Measurements from ENCODE around the gene PIPOX. TPM values are rescaled to one million over a fixed set of nuclear protein-coding genes. Genes with fewer than 3 reads are reported as not detected.

The PIPOX gene
- total RNA-seq, 1 donor from 2014 or later = 3.7 TPM

DNA sequence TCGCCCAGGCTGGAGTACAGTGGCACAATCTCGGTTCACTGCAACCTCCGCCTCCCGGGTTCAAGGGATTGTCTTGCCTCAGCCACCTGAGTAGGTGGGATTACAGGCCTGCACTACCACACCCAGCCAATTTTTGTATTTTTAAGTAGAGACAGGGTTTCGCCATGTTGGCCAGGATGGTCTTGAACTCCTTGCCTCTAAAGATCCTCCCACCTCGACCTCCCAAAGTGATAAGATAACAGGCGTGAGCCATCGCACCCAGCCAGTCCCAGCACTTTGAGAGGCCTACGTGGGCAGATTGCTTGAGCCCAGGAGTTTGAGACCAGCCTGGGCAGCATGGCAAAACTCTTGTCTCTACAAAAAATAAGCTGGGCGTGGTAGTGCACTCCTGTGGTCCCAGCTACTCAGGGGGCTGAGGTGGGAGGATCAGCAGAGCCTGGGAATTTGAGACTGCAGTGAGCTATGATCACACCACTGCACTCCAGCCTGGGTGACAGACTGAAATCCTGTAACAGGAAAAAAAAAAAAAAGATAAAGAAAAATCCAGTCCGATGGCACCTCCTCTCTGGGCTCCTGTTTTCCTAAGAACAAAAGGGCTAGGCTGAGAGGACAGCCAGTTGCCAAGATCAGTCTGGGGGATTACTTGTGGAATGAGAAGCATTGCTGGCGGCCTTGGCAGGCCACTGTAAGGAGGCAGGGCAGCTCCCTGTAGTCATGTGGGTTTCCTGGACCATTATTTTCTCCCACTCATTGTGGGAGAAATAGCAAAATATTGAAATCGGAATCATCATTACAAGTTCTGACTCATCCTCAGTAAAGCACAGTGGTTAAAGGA is 3.0 kb upstream of the PIPOX start:
- Mint-ChIP-seq H3K27ac (peak overlapping the region; percentile 10), H3K4me1 (peaks cover 49% of the 10 kb centered on the region), H3K27me3 (ENCODE audit: insufficient read depth, low read depth) (peaks cover 32% of the 10 kb centered on the region), H3K4me3 (no peak overlapping the region), H3K9me3 (peaks cover 11% of the 10 kb centered on the region), H3K36me3 (peaks cover 3% of the 10 kb centered on the region)
- Histone ChIP-seq H3K79me2 (ENCODE audit: low read depth) (no peaks in the 10 kb centered on the region), H3K4me3 (no peak overlapping the region), H3K4me1 (peaks cover 59% of the 10 kb centered on the region), H3K27ac (no peak overlapping the region), H2AFZ (replicated peaks) (no peak overlapping the region), H4K20me1 (ENCODE audit: low read depth) (no peaks in the 10 kb centered on the region), H3K36me3 (no peaks in the 10 kb centered on the region), H3F3A (ENCODE audit: low read depth) (peaks cover 78% of the 10 kb centered on the region), H3K9me3 (ENCODE audit: low read depth) (no peaks in the 10 kb centered on the region), H3K27me3 (no peaks in the 10 kb centered on the region), H3K9ac (no peak overlapping the region), H3K4me2 (peak overlapping the region; percentile 34)
- TF ChIP-seq, protein P1, sequence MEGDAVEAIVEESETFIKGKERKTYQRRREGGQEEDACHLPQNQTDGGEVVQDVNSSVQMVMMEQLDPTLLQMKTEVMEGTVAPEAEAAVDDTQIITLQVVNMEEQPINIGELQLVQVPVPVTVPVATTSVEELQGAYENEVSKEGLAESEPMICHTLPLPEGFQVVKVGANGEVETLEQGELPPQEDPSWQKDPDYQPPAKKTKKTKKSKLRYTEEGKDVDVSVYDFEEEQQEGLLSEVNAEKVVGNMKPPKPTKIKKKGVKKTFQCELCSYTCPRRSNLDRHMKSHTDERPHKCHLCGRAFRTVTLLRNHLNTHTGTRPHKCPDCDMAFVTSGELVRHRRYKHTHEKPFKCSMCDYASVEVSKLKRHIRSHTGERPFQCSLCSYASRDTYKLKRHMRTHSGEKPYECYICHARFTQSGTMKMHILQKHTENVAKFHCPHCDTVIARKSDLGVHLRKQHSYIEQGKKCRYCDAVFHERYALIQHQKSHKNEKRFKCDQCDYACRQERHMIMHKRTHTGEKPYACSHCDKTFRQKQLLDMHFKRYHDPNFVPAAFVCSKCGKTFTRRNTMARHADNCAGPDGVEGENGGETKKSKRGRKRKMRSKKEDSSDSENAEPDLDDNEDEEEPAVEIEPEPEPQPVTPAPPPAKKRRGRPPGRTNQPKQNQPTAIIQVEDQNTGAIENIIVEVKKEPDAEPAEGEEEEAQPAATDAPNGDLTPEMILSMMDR (IDR thresholded peaks at IDR 0.05) = no peak
- TF ChIP-seq EZH2 (IDR thresholded peaks at IDR 0.05) (no peak), EZH2phosphoT487 (IDR thresholded peaks at IDR 0.05) (no peak)
- DNase-seq (ENCODE audit: low spot score) = peak; percentile 70

DNA sequence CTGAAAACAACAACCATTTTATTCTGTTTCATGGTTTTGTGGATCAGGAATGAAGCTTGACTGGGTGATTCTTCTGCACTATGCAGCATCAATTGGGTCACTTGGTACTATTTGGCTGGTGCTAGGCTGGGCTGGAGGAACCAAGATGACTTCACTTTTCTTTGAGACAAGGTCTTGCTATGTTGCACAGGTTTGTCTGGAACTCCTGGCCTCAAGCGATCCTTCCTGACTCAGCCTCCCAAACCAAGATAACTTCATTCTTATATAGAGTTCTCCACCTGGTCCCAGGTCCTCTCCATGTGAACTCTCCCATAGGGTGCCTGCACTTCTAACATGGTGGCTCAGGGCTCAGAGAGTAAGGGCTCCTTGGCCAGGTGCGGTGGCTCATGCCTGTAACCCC is 1.9 kb upstream of the PIPOX start:
- H3K27me3 Mint-ChIP-seq (ENCODE audit: insufficient read depth, low read depth) = peaks cover 33% of the 10 kb centered on the region
- H3K4me3 Mint-ChIP-seq = peak overlapping the region; percentile 41
- H3K27ac ChIP-seq = no peak overlapping the region
- peaks cover 57% of the 10 kb centered on the region for H3K4me1 ChIP-seq
- no peaks in the 10 kb centered on the region for H3K9me3 ChIP-seq (ENCODE audit: low read depth)
- no peaks in the 10 kb centered on the region for H4K20me1 ChIP-seq (ENCODE audit: low read depth)
- DNase-seq (ENCODE audit: low spot score) = no peak
- H3K9ac ChIP-seq = no peak overlapping the region
- H3F3A ChIP-seq (ENCODE audit: low read depth) = peaks cover 74% of the 10 kb centered on the region
- no peak overlapping the region for H3K4me2 ChIP-seq
- H3K4me3 ChIP-seq = no peak overlapping the region
- no peaks in the 10 kb centered on the region for H3K36me3 Mint-ChIP-seq
- TF ChIP-seq EZH2phosphoT487 (IDR thresholded peaks at IDR 0.05) (no peak), EZH2 (IDR thresholded peaks at IDR 0.05) (no peak)
- TF ChIP-seq, protein P1 (IDR thresholded peaks at IDR 0.05) = no peak
- no peaks in the 10 kb centered on the region for H3K27me3 ChIP-seq
- H3K4me1 Mint-ChIP-seq = peaks cover 54% of the 10 kb centered on the region
- no peak overlapping the region for H2AFZ ChIP-seq (replicated peaks)
- H3K27ac Mint-ChIP-seq = no peak overlapping the region
- H3K9me3 Mint-ChIP-seq = peaks cover 5% of the 10 kb centered on the region
- no peaks in the 10 kb centered on the region for H3K36me3 ChIP-seq
- no peaks in the 10 kb centered on the region for H3K79me2 ChIP-seq (ENCODE audit: low read depth)

DNA sequence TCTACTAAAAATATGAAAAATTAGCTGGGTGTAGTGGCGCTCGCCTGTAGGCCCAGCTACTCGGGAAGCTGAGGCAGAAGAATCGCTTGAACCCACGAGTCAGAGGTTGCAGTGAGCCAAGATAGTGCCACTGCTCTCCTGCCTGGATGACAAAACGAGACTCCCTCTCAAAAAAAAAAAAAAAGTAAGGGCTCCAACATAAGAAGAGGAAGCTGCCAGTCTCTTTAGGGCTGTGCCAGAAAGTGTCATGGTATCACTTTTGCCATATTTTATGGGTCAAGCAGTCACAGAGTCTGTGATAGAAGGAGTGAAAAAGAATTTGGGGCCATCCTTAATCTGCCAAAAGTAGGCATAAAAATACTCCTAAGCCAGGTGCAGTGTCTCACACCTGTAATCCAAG is 1.4 kb upstream of the PIPOX start:
- H3K27me3 Mint-ChIP-seq (ENCODE audit: insufficient read depth, low read depth) = peaks cover 34% of the 10 kb centered on the region
- H3K9me3 ChIP-seq (ENCODE audit: low read depth) = no peaks in the 10 kb centered on the region
- no peak for TF ChIP-seq EZH2phosphoT487 (IDR thresholded peaks at IDR 0.05)
- TF ChIP-seq EZH2 (IDR thresholded peaks at IDR 0.05) = no peak
- TF ChIP-seq, protein P1 (IDR thresholded peaks at IDR 0.05) = no peak
- H3K4me3 ChIP-seq = no peak overlapping the region
- H3K9me3 Mint-ChIP-seq = peaks cover 3% of the 10 kb centered on the region
- H3K27ac ChIP-seq = no peak overlapping the region
- no peaks in the 10 kb centered on the region for H4K20me1 ChIP-seq (ENCODE audit: low read depth)
- H3K4me1 ChIP-seq = peaks cover 52% of the 10 kb centered on the region
- peak overlapping the region; percentile 41 for H3K4me3 Mint-ChIP-seq
- no peak for DNase-seq (ENCODE audit: low spot score)
- H3K9ac ChIP-seq = no peak overlapping the region
- no peaks in the 10 kb centered on the region for H3K36me3 ChIP-seq
- no peak overlapping the region for H3K4me2 ChIP-seq
- H2AFZ ChIP-seq (replicated peaks) = no peak overlapping the region
- no peaks in the 10 kb centered on the region for H3K79me2 ChIP-seq (ENCODE audit: low read depth)
- H3K27me3 ChIP-seq = no peaks in the 10 kb centered on the region
- H3K27ac Mint-ChIP-seq = no peak overlapping the region
- H3F3A ChIP-seq (ENCODE audit: low read depth) = peaks cover 73% of the 10 kb centered on the region
- peaks cover 55% of the 10 kb centered on the region for H3K4me1 Mint-ChIP-seq
- H3K36me3 Mint-ChIP-seq = no peaks in the 10 kb centered on the region
